A549 (cell line): Measurements from ENCODE around the gene NPBWR2. TPM values are rescaled to one million over a fixed set of nuclear protein-coding genes. Genes with fewer than 3 reads are reported as not detected.

Source experiments
- ATAC-seq, 2 experiments: fragments of 200-7000 bp in 1 of 2; fragments of >200 bp in 1 of 2; cut with Nextera tagmentation in 1 of 2; cut with Tn5 transposase in 1 of 2; 3 replicates each; pipeline versions ENCODE4 v1.8.0 to v1.9.1; 2018 to 2020; ENCODE audit warnings: mild to moderate bottlenecking in 1 of 2, moderate library complexity in 1 of 2
- CTCF ChIA-PET: fragments of 300-600 bp; sonication (Branson Sonifier 250); formaldehyde crosslinking; extraction: SDS; loops from one replicate; lab custom pipeline; 2021; ENCODE audit warnings: antibody characterized with exemption, inconsistent platforms; lab: Yijun Ruan, JAX
- POLR2A ChIA-PET: fragments of 350-600 bp; formaldehyde crosslinking; extraction: SDS; loops from one replicate; lab custom pipeline; 2021; ENCODE audit warnings: antibody characterized with exemption, inconsistent platforms; lab: Yijun Ruan, JAX
- DNase-seq, 2 experiments: peaks; one replicate each; pipeline versions ENCODE4 v3.0.0 to v3.0.0-alpha.2; 2011 to 2016; ENCODE audit warnings: low read depth in 1 of 2, low spot score in 1 of 2
- FAIRE-seq: peaks from 2 replicates; lab custom pipeline; 2011; peaks lifted over from hg19 to GRCh38; lab: Jason Lieb, UNC
- H3K27ac ChIP-seq, 2 experiments: fragments of >200 bp; sonication (Bioruptor Twin); formaldehyde crosslinking; 3 replicates each; pipeline ENCODE4 v1.5.1; 2016 to 2017
- H3K4me1 ChIP-seq: fragments of >200 bp; sonication (Bioruptor Twin); formaldehyde crosslinking; 3 replicates; pipeline ENCODE4 v1.6.1; 2016
- H3K4me2 ChIP-seq: fragments of >200 bp; sonication (Bioruptor Twin); formaldehyde crosslinking; 3 replicates; pipeline ENCODE4 v1.6.1; 2016
- H3K4me3 ChIP-seq: fragments of >200 bp; sonication (Bioruptor Twin); formaldehyde crosslinking; 3 replicates; pipeline ENCODE4 v1.5.1; 2016
- H3K9me3 ChIP-seq: fragments of >200 bp; sonication (Bioruptor Twin); formaldehyde crosslinking; 3 replicates; pipeline ENCODE4 v1.6.1; 2016
- ATOH8 ChIP-seq: fragments of 250-450 bp; sonication (Bioruptor Pico); IDR thresholded peaks from 2 replicates; pipeline ENCODE4 v1.5.0; 2020; ENCODE audit warnings: low read depth, mild to moderate bottlenecking, moderate library complexity
- BHLHE40 ChIP-seq: IDR thresholded peaks from 2 replicates; pipeline ENCODE4 v1.6.1; 2012; ENCODE audit warnings: low read depth, low read length, inconsistent platforms
- CEBPB ChIP-seq, 2 experiments: fragments of >200 bp in 1 of 2; sonication (Bioruptor Twin) in 1 of 2; formaldehyde crosslinking in 1 of 2; IDR thresholded peaks; 2 replicates each; pipeline ENCODE4 v1.6.1; 2012 to 2016
- CHD4 ChIP-seq: fragments of 200-600 bp; sonication (generic); IDR thresholded peaks from 2 replicates; pipeline ENCODE4 v1.6.1; 2016; ENCODE audit warnings: antibody characterized with exemption, mild to moderate bottlenecking, borderline replicate concordance
- EHF ChIP-seq: fragments of 250-450 bp; sonication (Bioruptor Pico); IDR thresholded peaks from 2 replicates; pipeline ENCODE4 v1.5.0; 2020; ENCODE audit warnings: mild to moderate bottlenecking
- EP300 ChIP-seq, 2 experiments: fragments of >200 bp; sonication (Bioruptor Twin); formaldehyde crosslinking; IDR thresholded peaks; 2 replicates in 1 of 2; 3 replicates in 1 of 2; pipeline ENCODE4 v1.6.1; 2016 to 2017
- FOSL2 ChIP-seq, 2 experiments: fragments of 450-650 bp in 1 of 2; fragments of >200 bp in 1 of 2; sonication (Bioruptor Twin) in 1 of 2; formaldehyde crosslinking; IDR thresholded peaks; 2 replicates each; pipeline versions ENCODE4 v1.5.0 to v1.6.1; 2016 to 2020; ENCODE audit warnings: mild to moderate bottlenecking in 1 of 2, moderate library complexity in 1 of 2
- HEYL ChIP-seq: fragments of 250-450 bp; sonication (Bioruptor Pico); IDR thresholded peaks from 2 replicates; pipeline ENCODE4 v1.8.0; 2021; ENCODE audit warnings: mild to moderate bottlenecking, moderate library complexity
- HMGXB4 ChIP-seq: fragments of 250-450 bp; sonication (Bioruptor Pico); IDR thresholded peaks from 2 replicates; pipeline ENCODE4 v1.5.0; 2021; ENCODE audit warnings: mild to moderate bottlenecking, moderate library complexity, borderline replicate concordance
- HOXB5 ChIP-seq: fragments of 250-450 bp; sonication (Bioruptor Pico); IDR thresholded peaks from 2 replicates; pipeline ENCODE4 v1.5.0; 2020; ENCODE audit warnings: mild to moderate bottlenecking, moderate library complexity
- JUN ChIP-seq, 2 experiments: fragments of >200 bp; sonication (Bioruptor Twin); formaldehyde crosslinking; IDR thresholded peaks; 2 replicates in 1 of 2; 3 replicates in 1 of 2; pipeline ENCODE4 v1.6.1; 2016 to 2017
- KDM1A ChIP-seq: fragments of 200-600 bp; sonication (generic); IDR thresholded peaks from 2 replicates; pipeline ENCODE4 v1.6.1; 2016; ENCODE audit warnings: low read depth, mild to moderate bottlenecking
- MAFK ChIP-seq: fragments of 450-650 bp; IDR thresholded peaks from 2 replicates; pipeline ENCODE4 v1.6.1; 2014; ENCODE audit not compliant: partially characterized antibody
- NFE2L2 ChIP-seq: fragments of 150-350 bp; conservative IDR thresholded peaks from 2 replicates; pipeline ENCODE4 v1.6.1; 2014; ENCODE audit warnings: low read length
- PBX3 ChIP-seq: IDR thresholded peaks from 2 replicates; pipeline ENCODE4 v1.6.1; 2012
- PHF8 ChIP-seq: fragments of 200-600 bp; sonication (generic); IDR thresholded peaks from 2 replicates; pipeline ENCODE4 v1.6.1; 2016; ENCODE audit warnings: low read depth, mild to moderate bottlenecking, antibody characterized with exemption, moderate library complexity, borderline replicate concordance
- POLR2A ChIP-seq: IDR thresholded peaks from 2 replicates; pipeline ENCODE4 v1.6.1; 2012; ENCODE audit warnings: mild to moderate bottlenecking, low read length
- RAD21 ChIP-seq, 2 experiments: fragments of >200 bp in 1 of 2; sonication (Bioruptor Twin) in 1 of 2; formaldehyde crosslinking in 1 of 2; IDR thresholded peaks in 1 of 2; conservative IDR thresholded peaks in 1 of 2; 2 replicates in 1 of 2; 3 replicates in 1 of 2; pipeline ENCODE4 v1.6.1; 2012 to 2018; ENCODE audit warnings: inconsistent platforms in 1 of 2
- USF2 ChIP-seq: fragments of 450-650 bp; IDR thresholded peaks from 2 replicates; pipeline ENCODE4 v1.6.1; 2014; ENCODE audit warnings: antibody characterized with exemption
- ZNF302 ChIP-seq: fragments of 250-450 bp; sonication (Bioruptor Pico); IDR thresholded peaks from 2 replicates; pipeline ENCODE4 v1.9.0; 2021; ENCODE audit warnings: inconsistent platforms, mild to moderate bottlenecking, moderate library complexity
- WGBS: methylation state at CpG from one replicate; pipeline ENCODE4 v1.1.6; 2017; ENCODE audit errors: missing lambda C conversion rate; 5-methylcytosine and 5-hydroxymethylcytosine counted together
- polyA plus RNA-seq, 4 experiments: library from polyadenylated mRNA; depleted of rRNA in 3 of 4; stranded (reverse); fragments of >200 nt; fragmentation: RNase III in 1 of 4; extraction: RNeasy Plus Mini Kit Qiagen cat#74134 plus additional on column Dnase treatment in 1 of 4; gene quantifications; 2 replicates in 3 of 4; 3 replicates in 1 of 4; pipeline ENCODE4 v1.2.3, GENCODE V29; 2011 to 2017

The NPBWR2 gene
- polyA plus RNA-seq, 2 of the 4 experiments (the other 2 are of a cell fraction) = not detected

- WGBS = 83% methylated on average over 25 of the region's 27 CpGs
- peak overlapping the region; percentile 96 to 98; a peak in 5 of 6 replicates for H3K27ac ChIP-seq
- DNase-seq (no peak), FAIRE-seq (no peak), ATAC-seq (no peak)
- ChIA-PET CTCF (interaction anchor here (0.6 to 2.5 kb wide), 11 partner anchors 9 to 85 kb away, joined by 3 to 12 read pairs (median 5); partner anchors contain the start of gene RGS19), POLR2A (interaction anchor here (1.0 kb wide), 2 partner anchors 11 to 85 kb away, joined by 3 read pairs; partner anchors contain the start of gene PRPF6)
- peak overlapping the region; percentile 99 for H3K4me2 ChIP-seq
- TF ChIP-seq NFE2L2 (no peak), ZNF302 (CRISPR knock-in tag) (no peak), ATOH8 (CRISPR knock-in tag) (no peak), KDM1A (no peak)
- no peak overlapping the region for H3K4me3 ChIP-seq
- peaks cover 41% of the 10 kb centered on the region for H3K4me1 ChIP-seq
- H3K9me3 ChIP-seq = no peaks in the 10 kb centered on the region
These were observed 42.0 kb downstream of the NPBWR2 start for GRCh38 chr20:64065062-64065973.

- H3K4me3 ChIP-seq = peak overlapping the region; percentile 97
- FAIRE-seq = no peak
- peak overlapping the region; percentile 96 to 98 for H3K27ac ChIP-seq
- H3K4me2 ChIP-seq = peak overlapping the region; percentile 99
- DNase-seq = peak; percentile 49 to 74
- WGBS = 19% methylated on average over 11 of the region's 12 CpGs
- peaks cover 41% of the 10 kb centered on the region for H3K4me1 ChIP-seq
- TF ChIP-seq EHF (no peak), MAFK (peak; percentile 20), JUN (IDR thresholded peaks at IDR 0.05) (no peak), USF2 (no peak), PBX3 (no peak), RAD21 (conservative IDR thresholded peaks at IDR 0.05 in 1 of 2, IDR thresholded peaks at IDR 0.05 in 1 of 2) (no peak), POLR2A (0 out of 2 replicates have a peak, but pooled peaks have one; percentile 9), EP300 (IDR thresholded peaks at IDR 0.05) (no peak), CHD4 (no peak), CEBPB (IDR thresholded peaks at IDR 0.05) (no peak), PHF8 (no peak), FOSL2 (IDR thresholded peaks at IDR 0.05) (no peak), FOSL2 (CRISPR knock-in tag; IDR thresholded peaks at IDR 0.05) (peak; percentile 55; the same call in 1 of the 2 replicates), BHLHE40 (0 out of 2 replicates have a peak, but pooled peaks have one; percentile 11), HOXB5 (CRISPR knock-in tag) (no peak), HEYL (no peak), HMGXB4 (CRISPR knock-in tag) (no peak)
- peak; percentile 28 to 50; a peak in 3 of 6 replicates for ATAC-seq
- no peaks in the 10 kb centered on the region for H3K9me3 ChIP-seq
- CTCF ChIA-PET = interaction anchor here (0.8 to 2.2 kb wide), 6 partner anchors 10 to 84 kb away, joined by 3 to 7 read pairs (median 4); no protein-coding TSS in a partner anchor
- POLR2A ChIA-PET = interaction anchor here (0.6 to 1.0 kb wide), 3 partner anchors 20 to 84 kb away, joined by 3 to 5 read pairs (median 3); partner anchors contain the start of gene PRPF6
These were observed 43.1 kb downstream of the NPBWR2 start for GRCh38 chr20:64064145-64064698.
